AG09309 (cell line): ENCODE data around the gene SLC40A1.

Source experiments
- DNase-seq: peaks from one replicate; pipeline ENCODE4 v3.0.0-alpha.2; 2010; ENCODE audit warnings: low read depth
- H3K4me3 ChIP-seq: 2 replicates; pipeline ENCODE4 v1.5.1; 2011; ENCODE audit warnings: mild to moderate bottlenecking, low read depth, low read length, moderate library complexity; ENCODE audit not compliant: control insufficient read depth
- TF ChIP-seq, protein P1 (sequence below): IDR thresholded peaks from 2 replicates; pipeline ENCODE4 v1.5.1; 2011; ENCODE audit warnings: mild to moderate bottlenecking, low read depth, low read length, inconsistent platforms; ENCODE audit not compliant: insufficient read depth, control insufficient read depth; ENCODE audit errors: missing control alignments

The SLC40A1 gene

DNA sequence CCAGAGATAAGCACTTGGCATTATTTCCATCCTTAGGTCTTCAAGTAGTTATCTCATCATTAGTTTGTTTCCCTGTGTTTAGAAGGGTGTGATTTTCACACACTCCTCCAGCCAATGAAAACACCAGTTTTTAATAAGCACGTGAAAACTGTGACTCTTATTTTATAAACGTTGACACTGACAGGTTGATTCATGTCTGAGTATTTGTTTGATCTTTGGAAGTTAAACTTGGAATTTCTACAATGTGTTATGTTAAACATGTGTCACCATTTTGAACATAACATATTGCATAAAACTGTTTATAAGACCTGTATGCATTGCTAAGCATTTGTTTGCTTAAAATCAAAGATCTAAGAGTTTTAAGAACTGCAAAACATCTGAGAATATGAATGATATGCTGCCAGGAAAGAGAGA lies 27.6 kb downstream of the SLC40A1 start:
- no peak overlapping the region for H3K4me3 ChIP-seq
- TF ChIP-seq, protein P1, sequence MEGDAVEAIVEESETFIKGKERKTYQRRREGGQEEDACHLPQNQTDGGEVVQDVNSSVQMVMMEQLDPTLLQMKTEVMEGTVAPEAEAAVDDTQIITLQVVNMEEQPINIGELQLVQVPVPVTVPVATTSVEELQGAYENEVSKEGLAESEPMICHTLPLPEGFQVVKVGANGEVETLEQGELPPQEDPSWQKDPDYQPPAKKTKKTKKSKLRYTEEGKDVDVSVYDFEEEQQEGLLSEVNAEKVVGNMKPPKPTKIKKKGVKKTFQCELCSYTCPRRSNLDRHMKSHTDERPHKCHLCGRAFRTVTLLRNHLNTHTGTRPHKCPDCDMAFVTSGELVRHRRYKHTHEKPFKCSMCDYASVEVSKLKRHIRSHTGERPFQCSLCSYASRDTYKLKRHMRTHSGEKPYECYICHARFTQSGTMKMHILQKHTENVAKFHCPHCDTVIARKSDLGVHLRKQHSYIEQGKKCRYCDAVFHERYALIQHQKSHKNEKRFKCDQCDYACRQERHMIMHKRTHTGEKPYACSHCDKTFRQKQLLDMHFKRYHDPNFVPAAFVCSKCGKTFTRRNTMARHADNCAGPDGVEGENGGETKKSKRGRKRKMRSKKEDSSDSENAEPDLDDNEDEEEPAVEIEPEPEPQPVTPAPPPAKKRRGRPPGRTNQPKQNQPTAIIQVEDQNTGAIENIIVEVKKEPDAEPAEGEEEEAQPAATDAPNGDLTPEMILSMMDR, result no peak
- DNase-seq, result no peak

GRCh38 chr2:189552334-189552990 lies 28.1 kb downstream of the SLC40A1 start:
- TF ChIP-seq, protein P1, result no peak
- no peak for DNase-seq
- no peak overlapping the region for H3K4me3 ChIP-seq

DNA sequence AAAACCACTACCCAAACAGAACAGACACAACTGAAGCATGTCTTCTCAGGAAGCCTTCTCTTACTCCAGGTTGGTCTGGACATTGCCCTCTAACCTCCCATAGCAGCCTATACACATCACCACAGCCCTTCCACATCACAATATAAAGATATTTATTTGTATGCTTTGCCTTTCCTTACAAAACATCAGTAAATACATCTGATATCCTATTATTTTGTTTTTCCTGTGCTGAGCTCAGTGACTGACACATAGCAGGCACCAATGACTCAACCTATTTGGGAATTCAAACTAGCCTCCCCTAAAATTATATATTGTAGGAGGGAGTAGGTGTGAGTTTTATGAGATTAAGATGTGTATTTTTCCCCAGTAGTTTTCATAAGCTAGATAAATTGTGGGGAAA lies 28.8 kb downstream of the SLC40A1 start:
- TF ChIP-seq, protein P1, result no peak
- no peak for DNase-seq
- H3K4me3 ChIP-seq, result no peak overlapping the region

DNA sequence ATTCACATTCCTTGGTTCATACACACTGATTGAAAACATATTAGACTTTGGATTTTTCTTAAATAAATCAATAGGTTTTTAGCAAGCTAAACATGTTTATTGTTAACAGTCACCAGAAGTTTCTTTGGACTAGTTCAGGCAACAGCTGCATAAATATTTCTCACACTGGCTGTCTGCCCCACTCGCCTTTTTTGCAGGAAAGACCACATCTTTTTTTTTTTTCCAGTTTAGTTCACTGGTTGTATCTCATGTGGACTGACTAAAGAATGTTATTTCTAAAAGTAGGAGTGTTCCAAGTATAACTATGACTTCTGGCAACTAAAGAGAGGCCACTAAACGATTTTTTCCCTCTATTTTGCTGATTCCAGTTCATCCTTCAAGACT lies 31.1 kb downstream of the SLC40A1 start:
- TF ChIP-seq, protein P1, result no peak
- H3K4me3 ChIP-seq, result no peak overlapping the region
- DNase-seq, result no peak

- no peak overlapping the region for H3K4me3 ChIP-seq
- DNase-seq, result no peak
- TF ChIP-seq, protein P1, result no peak
Measured at GRCh38 chr2:189548666-189549448, 31.7 kb downstream of the SLC40A1 start.

GRCh38 chr2:189545418-189545817 lies 35.2 kb downstream of the SLC40A1 start:
- no peak for DNase-seq

More at GRCh38 chr2:189545418-189545817, 35.2 kb downstream of the SLC40A1 start:
- no peak overlapping the region for H3K4me3 ChIP-seq
- TF ChIP-seq, protein P1, result no peak
